Measurements from ENCODE around the gene IL34.
"Not testable (repeated sequence)": the region's sequence is repeated elsewhere in the genome, so short reads cannot be mapped to it uniquely, and the experiment has no call there.

The IL34 gene

DNA sequence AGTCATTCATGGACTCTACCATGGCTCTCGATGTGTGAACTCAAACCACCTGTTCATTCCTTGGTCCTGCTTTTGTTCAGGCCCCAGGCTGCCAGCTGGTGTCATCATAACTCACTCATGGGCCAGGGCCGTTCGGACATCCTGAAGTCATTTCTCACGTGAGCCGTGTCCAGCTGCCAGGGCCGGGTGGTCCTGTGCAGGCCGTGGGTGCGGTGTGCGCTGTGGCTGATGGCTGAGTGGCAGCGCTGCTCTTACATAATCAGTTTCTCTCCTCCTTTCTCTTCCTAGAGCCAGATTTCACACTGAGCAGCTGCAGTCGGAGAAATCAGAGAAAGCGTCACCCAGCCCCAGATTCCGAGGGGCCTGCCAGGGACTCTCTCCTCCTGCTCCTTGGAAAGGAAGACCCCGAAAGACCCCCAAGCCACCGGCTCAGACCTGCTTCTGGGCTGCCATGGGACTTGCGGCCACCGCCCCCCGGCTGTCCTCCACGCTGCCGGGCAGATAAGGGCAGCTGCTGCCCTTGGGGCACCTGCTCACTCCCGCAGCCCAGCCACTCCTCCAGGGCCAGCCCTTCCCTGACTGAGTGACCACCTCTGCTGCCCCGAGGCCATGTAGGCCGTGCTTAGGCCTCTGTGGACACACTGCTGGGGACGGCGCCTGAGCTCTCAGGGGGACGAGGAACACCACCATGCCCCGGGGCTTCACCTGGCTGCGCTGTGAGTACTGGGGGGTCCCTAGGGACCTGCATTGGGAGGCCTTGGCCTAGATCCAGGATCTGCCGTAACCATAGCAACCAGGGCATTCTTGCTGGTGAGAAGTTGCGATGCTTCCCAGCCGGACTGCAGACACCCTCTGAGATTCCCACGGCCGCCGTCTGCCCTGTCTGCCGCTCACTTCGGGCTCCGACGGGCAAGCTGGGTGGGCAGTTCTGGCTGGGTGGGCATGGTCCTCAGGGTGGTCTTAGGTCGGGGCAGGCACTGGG, at the start of gene IL34:
Gene IL34 (plus strand): TSS at position 300 of the 982 bp plus-strand sequence. CDS start 389 bp downstream, at position 689.
- DNase-seq (ENCODE audit: low read depth in 1 of 2, low spot score in 1 of 2), result no peak

DNA sequence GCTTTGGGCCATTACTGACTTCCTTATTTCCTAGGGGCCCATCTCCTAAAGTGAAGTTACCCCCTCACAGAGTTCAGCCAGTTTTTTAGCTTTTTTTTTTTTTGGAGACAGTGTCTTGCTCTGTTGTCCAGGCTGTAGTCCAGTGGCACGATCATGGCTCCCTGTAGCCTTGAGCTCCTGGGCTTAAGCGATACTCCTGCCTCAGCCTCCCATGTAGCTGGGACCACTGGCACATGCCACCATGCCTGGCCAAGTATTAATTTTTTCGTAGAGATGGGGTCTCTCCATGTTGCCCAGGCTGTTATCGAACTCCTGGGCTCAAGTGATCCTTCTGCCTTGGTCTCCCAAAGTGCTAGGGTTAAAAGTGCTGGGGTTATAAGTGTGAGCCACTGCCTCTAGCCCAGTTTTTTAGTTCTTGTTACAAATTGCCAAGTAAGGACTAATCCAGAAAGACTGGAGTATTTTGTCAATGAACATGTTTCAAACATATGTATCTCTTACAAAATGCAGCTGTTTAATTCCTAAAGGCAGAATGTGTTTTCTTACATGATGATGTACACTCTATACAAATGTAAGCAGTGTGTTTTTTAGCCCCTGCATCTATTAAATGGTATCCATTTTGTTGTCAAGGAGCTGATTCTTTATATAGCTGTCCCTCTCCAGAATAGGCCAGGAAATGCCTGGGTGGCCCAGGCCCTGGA, 49.1 kb upstream of the IL34 start:
- DNase-seq (ENCODE audit: low read depth in 1 of 2, low spot score in 1 of 2), result no peak

GRCh38 chr16:70598937-70599503, 47.3 kb upstream of the IL34 start:
- no peak for DNase-seq (ENCODE audit: low read depth in 1 of 2, low spot score in 1 of 2)

DNA sequence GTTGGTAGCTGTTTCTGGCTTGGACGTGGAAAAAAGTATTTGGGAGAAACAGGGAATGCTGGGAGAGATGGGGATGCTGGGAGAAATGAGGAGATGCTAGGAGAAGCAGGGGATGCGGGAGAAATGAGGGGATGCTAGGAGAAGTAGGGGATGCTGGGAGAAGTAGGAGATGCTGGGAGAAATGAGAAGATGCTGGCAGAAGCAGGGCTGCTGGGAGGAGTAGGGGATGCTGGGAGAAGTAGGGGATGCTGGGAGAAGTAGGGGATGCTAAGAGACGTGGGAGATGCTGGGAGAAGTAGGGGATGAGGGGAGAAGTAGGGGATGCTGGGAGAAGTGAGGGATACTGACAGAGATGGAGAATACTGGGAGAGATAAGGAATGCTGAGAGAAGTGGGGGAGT, 45.6 kb upstream of the IL34 start:
- no peak for DNase-seq (ENCODE audit: low read depth in 1 of 2, low spot score in 1 of 2)

DNA sequence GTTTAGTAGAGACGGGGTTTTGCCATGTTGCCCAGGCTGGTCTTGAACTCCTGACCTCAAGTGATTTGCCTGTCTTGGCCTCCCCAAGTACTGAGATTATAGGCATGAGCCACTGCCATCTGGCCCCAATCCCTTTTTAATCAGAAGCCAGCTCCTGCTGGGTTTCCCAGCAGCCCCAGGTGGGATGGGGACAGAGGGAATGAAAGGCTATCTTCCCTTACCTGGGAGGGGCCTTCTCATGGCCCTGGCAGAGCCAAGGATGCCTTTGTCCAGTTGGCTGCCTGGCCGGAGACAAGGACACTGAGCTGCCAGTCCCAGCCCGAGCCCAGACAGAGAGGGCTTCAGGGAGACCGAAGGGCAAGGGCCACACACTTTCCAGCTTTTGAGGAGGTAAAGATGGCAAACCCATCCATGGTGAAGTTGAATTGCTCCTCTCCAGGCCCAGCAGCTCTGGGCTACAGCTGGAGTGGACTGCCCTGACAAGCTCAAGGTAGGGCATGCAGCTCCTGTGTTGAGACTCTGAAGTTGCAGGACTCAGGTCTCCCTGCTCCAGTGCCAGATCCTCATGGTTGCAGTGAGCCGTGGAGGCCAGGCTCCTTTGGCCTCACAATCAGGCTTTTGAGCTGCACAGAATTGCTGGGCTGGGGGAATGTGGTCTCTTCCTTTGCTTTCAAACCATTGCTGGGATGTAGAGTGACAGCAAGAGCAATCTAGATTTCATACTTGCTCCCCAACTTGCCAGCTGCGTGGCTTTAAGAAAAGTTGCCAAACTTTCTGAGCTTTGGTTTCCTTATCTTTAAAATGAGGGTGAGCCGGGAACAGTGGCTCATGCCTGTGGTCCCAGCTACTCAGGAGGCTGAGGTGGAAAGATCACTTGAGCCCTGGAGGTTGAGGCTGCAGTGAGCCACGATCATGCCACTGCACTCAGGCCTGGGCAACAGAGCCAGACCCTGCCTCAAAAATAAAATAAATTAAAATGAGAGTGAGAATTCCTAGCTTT, 44.5 kb upstream of the IL34 start:
- DNase-seq (ENCODE audit: low read depth in 1 of 2, low spot score in 1 of 2), result no peak

DNA sequence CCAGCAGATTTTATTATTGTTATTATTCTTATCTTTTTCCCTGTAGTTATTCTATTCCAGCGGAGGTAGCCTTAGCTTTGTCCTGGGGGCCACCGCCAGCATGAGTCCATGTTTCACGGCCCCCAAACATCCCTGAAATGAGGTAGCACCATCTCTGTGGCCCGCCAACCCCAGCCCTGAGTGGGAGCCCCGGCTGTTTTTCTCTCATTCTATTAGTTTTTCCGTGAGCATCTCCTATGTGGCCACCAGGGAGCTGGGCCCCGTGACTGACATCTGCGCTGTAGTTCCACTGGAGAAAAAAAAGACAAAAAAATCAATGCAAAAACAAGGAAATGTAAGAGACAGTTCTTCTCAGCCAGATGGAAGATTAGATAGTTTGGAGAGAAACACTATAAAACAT, 43.5 kb upstream of the IL34 start:
- DNase-seq (ENCODE audit: low read depth in 1 of 2, low spot score in 1 of 2), result no peak

DNA sequence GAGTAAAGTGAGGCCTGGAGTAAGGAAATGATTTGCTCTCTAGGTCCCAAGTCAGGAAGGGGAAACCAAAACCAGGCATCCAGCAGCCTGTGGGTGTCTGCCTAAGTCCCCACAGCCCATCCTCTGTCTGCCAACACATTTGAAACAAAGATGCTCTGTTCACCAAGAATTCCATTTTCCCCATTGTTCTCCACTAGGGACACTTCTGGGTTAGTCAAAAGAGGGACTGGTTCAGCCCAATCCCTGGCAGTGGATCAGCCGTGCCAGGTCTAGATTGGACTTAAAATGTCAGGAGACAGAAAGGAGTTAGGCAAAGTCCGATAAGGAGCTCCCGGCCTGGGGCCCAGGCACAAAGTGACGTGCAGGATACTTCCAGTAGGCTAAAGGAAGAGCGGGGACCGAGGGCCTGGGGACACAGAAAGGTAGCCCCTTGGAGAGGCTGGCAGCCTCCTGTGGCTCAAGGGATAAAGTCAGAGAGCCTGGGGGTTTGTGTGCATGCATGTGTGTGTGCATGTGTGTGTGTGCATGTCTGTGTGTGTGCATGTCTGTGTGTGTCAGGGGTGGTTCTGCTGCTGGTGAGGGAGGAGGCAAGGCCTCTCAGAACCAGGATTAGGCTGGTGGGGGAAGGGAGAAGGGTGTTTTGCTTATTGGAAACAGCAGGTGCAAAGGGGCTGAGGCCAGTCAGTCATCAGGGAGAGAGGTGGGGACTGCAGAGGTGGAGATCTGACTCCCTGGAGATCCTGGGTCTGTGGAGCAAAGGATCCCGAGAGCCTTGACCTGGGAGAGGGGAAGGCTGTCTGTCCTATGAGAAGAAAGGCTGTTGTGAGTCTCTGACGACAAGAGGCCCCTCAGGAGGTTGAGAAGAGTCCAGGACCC, 41.7 kb upstream of the IL34 start:
- no peak for DNase-seq (ENCODE audit: low read depth in 1 of 2, low spot score in 1 of 2)

GRCh38 chr16:70605283-70605657, 41.1 kb upstream of the IL34 start:
- no peak for DNase-seq (ENCODE audit: low read depth in 1 of 2, low spot score in 1 of 2)

- no peak for DNase-seq (ENCODE audit: low read depth in 1 of 2, low spot score in 1 of 2)
These were observed 37.8 kb upstream of the IL34 start for GRCh38 chr16:70608521-70608920.

DNA sequence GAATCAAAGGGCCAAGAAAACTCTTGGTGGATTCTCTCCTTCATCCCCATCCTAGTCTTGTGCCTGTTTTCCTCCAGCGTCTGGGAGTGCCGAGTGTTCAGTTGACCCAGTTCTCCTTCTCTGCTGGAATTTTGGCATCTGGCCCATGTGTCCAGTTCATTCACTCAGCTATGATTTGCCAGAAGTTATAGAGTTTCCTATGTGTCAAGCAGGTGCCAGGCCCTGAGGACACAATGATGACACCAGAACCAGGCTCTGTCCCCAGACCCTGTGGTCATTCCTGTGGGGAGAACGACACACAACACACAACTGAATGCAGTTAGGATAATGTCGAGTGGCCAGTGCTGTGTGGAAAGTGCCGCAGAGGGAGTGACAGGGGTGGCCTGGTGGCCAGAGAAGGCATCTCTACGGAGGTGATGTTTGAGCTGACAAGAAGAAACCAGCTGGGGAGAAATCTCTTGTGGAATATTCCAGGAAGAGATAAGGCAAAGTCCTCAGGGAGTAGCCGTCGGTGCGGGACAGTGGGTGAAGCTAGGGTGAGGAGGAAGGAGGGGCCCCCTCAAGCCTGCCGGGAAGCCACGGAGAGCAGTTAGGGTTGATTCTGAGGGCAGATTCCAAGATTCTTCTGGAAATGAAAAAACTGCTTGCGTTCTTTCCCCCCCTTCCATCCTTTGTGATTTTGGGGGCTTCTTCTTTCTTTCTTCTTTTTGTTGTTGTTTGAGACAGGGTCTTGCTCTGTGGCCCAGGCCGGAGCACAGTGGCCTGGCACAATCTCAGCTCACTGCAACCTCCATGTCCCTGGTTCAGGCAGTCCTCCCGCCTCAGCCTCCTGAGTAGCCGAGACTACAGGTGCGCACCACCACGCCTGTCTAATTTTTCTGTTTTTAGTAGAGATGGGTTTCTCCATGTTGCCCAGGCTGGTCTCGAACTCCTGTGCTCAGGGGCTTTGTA, 35.8 kb upstream of the IL34 start:
- no peak for DNase-seq (ENCODE audit: low read depth in 1 of 2, low spot score in 1 of 2)

GRCh38 chr16:70611224-70611598, 35.1 kb upstream of the IL34 start:
- no peak for DNase-seq (ENCODE audit: low read depth in 1 of 2, low spot score in 1 of 2)

DNA sequence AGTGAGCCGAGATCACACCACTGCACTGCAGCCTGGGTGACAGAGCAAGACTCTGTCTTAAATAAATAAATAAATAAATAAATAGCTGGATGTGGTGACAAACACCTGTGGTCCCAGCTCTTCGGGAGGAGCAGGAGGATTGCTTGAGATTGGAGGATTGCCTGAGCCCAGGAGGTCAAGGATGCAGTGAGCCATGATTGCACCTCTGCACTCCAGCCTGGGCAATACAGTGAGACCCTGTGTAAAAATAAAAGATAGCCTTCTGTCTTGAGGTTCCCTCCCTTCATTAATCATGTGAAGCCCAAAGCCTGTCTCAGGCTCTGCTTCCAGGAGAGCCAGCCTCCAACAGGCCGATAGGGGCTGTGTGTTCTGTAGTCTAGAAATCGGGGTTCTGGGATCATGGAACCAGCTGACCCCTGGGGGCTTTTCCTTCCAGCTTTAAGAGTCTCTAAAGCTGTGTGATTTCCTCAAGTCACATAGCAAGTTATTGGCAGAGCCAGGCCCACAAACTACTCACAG, 34.5 kb upstream of the IL34 start:
- DNase-seq (ENCODE audit: low read depth in 1 of 2, low spot score in 1 of 2), result no peak

- no peak for DNase-seq (ENCODE audit: low read depth in 1 of 2, low spot score in 1 of 2)
These were observed 33.4 kb upstream of the IL34 start for GRCh38 chr16:70612931-70613330.

DNA sequence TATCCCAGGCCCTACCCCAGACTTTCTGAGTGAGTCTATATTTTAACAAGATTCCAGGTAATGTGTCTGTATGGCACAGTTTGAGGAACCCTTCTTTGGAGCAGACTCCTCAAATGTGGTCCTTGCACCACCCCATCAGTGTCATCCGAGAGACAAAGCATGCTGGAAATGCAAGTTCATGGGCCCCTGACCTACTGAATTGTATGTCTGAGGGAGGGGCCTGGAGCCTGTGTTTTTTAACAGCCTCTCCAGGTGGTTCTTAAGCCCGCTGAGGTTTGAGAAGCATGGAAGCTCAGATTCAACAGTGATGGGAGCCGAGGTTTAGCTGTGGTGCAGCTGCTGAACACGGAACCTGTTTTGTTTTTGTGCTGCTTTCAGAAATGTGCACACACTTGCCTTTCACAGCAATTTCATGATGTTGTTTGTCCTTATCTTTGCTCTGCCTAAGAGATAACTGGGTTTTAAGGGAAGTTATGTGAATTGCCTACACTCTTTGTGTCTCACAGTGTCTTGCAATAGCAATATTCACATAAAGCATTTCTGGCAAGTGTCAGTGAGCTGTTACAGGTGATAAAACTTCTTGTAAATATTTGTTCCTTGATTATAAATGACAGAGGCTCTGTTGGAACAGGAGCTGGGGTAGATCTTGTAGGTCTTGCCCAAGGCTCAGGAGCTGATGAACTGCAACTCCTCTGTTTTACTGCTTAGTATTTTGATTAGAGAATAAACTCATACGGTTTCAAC, 32.0 kb upstream of the IL34 start:
- no peak for DNase-seq (ENCODE audit: low read depth in 1 of 2, low spot score in 1 of 2)

GRCh38 chr16:70615945-70616344, 30.4 kb upstream of the IL34 start:
- DNase-seq (ENCODE audit: low read depth in 1 of 2, low spot score in 1 of 2), result no peak

DNA sequence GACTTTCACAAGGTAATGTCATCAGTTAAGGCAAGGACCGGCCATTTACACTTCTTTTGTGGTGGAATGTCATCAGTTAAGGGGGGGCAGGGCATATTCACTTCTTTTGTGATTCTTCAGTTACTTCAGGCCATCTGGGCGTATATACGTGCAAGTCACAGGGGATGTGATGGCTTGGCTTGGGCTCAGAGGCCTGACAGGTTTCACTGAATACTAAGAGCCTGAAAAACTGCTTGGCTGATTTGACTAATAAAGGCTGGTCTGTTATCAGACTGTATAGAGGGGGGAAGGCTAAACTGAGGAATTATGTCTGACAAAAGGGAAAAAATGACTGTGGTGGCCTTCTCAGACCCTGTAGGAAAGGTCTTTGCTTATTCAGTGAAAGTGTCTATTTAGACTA, 24.5 kb upstream of the IL34 start:
- DNase-seq (ENCODE audit: low read depth in 1 of 2, low spot score in 1 of 2), result not testable (repeated sequence)

DNA sequence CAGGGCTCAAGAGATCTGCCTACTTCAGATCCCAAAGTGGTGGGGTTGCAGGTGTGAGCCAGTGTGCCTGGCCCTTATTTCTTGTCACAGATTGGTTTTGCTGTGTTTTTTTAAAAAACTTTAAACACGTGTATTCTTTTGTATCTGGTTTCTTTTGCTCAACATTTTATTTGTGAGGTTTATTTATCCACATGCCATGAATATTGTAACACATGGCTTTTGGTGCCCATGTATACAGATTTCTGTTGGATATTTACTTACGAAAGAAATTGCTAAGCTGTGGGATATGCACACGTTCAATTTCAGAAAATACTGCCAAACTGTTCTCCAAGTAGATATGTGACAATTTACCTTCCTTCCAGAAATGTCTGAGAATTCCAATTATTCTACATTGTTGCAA, 18.7 kb upstream of the IL34 start:
- no peak for DNase-seq (ENCODE audit: low read depth in 1 of 2, low spot score in 1 of 2)
